ENCODE data around the gene REXO4. TPM values are rescaled to one million over a fixed set of nuclear protein-coding genes. Genes with fewer than 3 reads are reported as not detected.

REXO4 gene
- total RNA-seq, 1 donor from 2014 or later, result 24.0 TPM

DNA sequence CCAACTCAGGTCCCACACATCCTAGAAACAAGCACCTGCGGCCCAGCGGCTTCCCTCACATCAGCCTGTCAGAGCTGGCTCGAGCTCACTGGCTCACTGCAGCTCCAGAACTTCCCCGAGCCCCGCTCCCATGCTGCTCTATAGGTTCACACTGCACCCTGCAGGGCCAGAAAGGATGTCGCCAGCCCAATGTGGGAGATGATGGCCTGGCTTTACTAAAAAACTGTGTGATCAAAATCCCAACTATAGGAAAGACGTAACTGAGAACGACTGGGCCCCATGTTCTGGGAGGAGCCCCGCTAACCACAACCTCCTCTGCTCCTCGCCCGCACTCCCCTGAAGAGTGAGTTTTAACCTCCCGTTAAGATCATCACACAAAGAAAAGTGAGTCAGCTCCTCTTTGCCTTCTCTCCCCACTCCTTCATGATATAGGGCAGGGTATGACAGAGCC lies 46.5 kb downstream of the REXO4 start:
- intact Hi-C loops (cut with micrococcal nuclease), result loop anchor here (1.0 to 10.0 kb wide), 8 partner anchors 15 to 966 kb away; partner anchors contain the start of genes BRD3, CACFD1, MED22 and RALGDS

DNA sequence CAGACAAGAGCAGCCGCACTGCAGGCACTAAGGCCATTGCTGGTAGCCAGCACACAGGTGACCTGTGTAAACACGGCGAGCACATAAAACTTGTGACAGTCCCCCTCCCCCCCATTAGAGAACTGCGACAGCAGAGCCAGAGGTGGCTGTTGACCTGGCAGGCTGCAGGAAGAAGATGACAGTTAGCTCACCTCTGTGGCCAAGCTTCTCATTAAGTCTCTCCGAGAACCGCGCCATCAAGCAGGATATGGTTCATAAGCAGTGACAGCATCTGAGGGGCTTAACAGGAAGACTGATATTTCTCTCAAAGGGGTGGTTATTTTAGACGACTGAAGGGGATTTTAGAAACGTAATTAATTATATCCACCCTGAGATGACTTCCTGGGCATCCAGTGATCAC lies 47.1 kb downstream of the REXO4 start:
- intact Hi-C loops (cut with micrococcal nuclease), result loop anchor here (1.0 to 10.0 kb wide), 8 partner anchors 14 to 966 kb away; partner anchors contain the start of genes BRD3, CACFD1, MED22 and RALGDS

DNA sequence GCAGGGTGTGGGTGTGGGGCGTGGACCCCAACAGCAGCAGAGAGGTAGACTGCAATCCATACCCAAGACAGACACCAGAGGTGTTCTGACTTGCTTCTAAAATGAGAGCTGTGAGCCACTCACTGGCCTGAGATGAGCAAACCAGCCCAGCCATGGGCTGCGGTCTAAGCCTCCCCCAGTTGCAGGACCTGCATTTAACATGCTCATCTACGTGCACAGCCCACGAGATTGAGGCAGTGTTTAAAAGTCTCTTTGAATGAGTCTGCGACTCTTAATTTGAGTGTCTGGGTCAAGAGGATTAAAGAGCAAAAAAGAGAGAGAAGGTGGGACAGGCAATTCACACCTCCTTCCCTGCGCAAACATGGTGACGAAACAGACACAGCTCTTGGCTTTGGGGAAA lies 47.9 kb downstream of the REXO4 start:
- intact Hi-C loops (cut with micrococcal nuclease), result loop anchor here (2.0 to 10.0 kb wide), 3 partner anchors 249 to 965 kb away; partner anchors contain the start of genes BRD3, RALGDS and TTF1

DNA sequence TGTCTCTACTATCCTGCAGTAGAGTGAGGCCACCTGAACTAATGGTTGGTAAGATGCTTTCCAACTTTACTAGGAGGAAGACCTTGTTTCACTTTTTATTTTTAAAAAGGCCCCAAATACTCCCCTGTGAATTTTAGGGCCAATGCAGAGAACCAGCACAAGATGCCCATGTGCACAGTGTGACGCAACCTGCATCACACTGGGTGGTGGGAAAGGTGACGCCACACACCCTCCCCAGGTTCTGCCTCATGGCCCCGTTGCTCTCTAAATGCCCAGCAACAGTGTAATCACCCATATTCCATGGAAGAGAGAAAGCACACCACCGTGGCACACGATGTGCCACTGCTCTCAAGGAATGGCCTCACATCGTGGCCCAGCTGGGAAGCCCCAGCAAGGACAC lies 48.4 kb downstream of the REXO4 start:
- intact Hi-C loops (cut with micrococcal nuclease), result no loop called here

DNA sequence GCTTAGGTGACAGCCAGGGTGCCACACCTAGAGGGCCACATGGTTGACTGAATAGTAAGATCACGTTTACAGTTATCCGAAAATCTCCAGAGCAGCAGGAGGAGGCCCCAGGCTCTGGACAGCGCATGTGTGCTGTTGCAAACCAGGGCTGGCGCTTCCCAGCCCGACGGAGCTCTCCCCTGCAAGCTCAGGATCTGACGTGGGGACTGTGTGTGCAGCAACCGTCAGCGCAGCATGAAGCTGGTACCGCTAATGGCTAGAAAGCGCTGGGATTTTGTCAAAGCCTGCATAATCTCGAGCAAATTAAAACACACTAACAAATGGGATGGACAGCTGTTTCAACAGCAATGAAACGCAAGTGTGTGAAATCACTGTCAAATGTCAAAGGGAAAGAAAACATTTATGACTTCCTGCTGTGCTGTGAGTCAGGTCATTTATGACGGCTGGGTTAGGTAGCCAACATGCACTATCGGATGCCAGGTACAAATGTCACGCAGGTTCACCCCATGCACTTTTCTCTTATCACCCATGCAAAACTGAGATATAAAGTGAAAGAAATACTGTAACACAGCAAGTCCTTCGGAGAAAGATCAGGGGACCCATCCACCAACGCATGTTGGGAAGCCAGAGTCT lies 49.4 kb downstream of the REXO4 start:
- intact Hi-C loops (cut with micrococcal nuclease), result no loop called here

- intact Hi-C loops (cut with micrococcal nuclease), result no loop called here
These were observed 50.0 kb downstream of the REXO4 start for GRCh38 chr9:133367778-133368177.

- intact Hi-C loops (cut with micrococcal nuclease), result no loop called here
These were observed 50.6 kb downstream of the REXO4 start for GRCh38 chr9:133367221-133367620.

- intact Hi-C loops (cut with micrococcal nuclease), result no loop called here
These were observed 51.4 kb downstream of the REXO4 start for GRCh38 chr9:133366435-133366834.

GRCh38 chr9:133362359-133363044 lies 55.3 kb downstream of the REXO4 start:
- intact Hi-C loops (cut with micrococcal nuclease), result no loop called here

DNA sequence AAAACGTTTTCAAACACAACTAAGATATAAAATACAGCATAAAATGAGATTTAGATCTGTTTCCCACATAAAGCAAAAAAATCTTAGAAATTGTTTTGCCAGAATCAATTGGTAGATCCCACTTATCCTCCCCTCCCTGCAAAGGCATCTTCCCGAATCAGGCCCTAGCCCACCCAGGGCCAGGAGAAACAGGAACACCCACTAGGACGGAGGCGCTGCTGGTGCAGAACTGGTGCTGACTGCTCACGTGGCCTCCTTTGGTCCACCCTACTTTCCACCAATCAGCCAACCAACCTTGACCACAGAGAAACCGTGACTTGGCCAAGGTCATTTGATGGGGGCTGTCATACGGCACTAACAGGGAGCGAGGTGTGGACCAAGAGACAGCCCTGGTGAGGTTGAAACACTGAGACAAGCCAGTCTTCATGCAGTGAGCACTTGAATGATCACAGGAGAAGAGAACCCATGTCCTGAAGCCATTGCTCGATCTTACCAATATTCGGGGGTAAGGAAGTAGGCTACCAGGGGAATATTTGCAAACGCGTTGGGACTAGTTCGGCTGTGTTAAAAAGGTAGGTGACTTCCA lies 56.2 kb downstream of the REXO4 start:
- intact Hi-C loops (cut with micrococcal nuclease), result no loop called here

DNA sequence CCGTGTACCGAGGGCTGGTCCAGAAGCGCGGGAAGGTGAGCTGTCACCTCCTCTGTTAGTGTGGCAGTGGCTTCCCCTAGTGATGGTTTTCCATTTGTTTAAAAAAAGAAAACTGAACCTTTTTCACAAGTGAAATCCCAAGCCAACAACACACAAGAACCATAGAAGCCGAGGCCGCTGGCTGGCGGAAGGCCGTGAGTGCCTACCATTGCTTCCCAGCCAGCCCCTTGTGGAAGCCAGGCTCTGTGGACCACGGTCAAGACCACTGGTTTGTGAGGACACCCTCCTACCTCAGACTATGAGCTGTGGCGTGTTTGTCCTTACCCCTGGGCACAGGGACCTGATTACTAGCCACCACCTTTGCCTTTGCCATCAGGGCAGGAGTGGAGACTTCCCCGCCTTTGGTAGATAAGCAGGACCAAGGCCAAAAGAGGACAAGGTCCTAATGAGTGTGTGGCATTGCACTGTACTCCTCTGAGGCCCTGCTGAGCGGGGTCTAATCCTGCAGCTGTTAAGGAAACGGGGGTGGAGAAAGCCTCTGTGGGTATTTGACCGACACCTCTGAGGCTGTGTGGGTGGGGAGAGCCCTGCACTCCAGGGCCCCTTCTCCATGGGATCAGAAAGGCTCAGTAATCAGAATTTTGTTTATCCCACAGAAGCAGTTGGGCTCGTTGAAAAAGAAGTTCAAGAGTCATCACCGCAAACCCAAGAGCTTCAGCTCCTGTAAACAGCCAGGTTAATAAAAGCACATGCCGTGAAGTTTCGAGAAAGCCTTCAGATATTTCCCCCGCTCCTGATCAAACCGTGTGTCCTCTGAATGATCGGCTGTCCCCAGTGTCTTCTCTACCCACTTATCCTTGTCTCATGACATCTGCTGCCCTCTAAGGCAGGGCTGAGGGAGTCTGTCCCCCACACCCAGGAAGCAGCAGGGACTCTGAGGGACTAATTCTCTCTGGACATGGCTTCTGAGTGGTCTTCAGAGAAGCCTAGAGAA lies 57.1 kb downstream of the REXO4 start:
- intact Hi-C loops (cut with micrococcal nuclease), result no loop called here

- intact Hi-C loops (cut with micrococcal nuclease), result loop anchor here (5.0 kb wide), 1 partner anchor 1007 kb away; the partner anchor contains the start of gene SETX
These were observed 58.2 kb downstream of the REXO4 start for GRCh38 chr9:133359399-133360175.

- intact Hi-C loops (cut with micrococcal nuclease), result loop anchor here (5.0 kb wide), 1 partner anchor 1005 kb away; the partner anchor contains the start of gene SETX
These were observed 60.2 kb downstream of the REXO4 start for GRCh38 chr9:133357656-133358055.

DNA sequence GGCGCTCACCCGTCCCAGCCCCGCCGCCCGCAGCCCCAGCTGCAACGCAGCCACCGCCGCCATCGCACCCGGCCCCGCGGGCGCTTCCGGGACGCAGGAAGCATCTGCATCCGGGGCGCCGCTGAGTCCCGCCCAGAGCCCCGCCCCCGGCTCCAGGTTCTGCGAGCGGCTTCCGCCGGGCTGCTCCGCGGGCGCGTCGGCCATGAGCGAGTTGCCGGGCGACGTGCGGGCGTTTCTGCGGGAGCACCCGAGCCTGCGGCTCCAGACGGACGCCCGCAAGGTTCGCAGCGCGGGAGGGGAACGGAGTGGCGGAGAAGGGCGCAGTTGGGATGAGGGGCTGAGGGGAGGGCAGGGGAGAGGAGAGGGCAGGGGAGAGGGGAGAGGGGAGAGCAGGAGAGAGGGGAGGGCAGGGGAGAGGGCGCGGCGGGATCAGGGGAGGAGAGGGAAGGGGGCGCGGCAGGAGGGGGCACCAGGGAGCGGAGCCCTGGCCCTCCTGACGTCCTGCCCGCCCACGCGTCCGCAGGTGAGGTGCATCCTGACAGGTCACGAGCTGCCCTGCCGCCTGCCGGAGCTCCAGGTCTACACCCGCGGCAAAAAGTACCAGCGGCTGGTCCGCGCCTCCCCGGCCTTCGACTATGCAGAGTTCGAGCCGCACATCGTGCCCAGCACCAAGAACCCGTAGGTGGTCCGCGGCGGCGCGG lies 61.3 kb downstream of the REXO4 start, which contains the start of the genes SURF1 and SURF2:
SURF1 (minus strand) TSS at position 97 of the 701 bp plus-strand sequence; CDS start at position 63, 34 bp downstream.
SURF2 (plus strand) TSS at position 160 of the 701 bp plus-strand sequence; CDS start at position 203, 43 bp downstream.
- intact Hi-C loops (cut with micrococcal nuclease), result loop anchor here (1.0 to 5.0 kb wide), 6 partner anchors 8 to 1004 kb away; partner anchors contain the start of genes GTF3C5, MED22, RPL7A and SETX

Other genes starting within 250 kb of the REXO4 start
- gene OBP2B, start 208.8 kb downstream of the REXO4 start, total RNA-seq, result not detected in 2 replicates
- gene ABO, start 142.8 kb downstream of the REXO4 start, total RNA-seq, result 2.1 and 2.5 TPM in 2 replicates
- 14.9 and 15.6 TPM in 2 replicates for gene SURF6, start 81.8 kb downstream of the REXO4 start, total RNA-seq
- 31.4 and 32.0 TPM in 2 replicates for gene MED22, start 69.9 kb downstream of the REXO4 start, total RNA-seq
- gene RPL7A, start 69.8 kb downstream of the REXO4 start, total RNA-seq, result 1,761 and 1,774 TPM in 2 replicates
- gene SURF1, start 61.5 kb downstream of the REXO4 start, total RNA-seq, result 40.7 and 46.9 TPM in 2 replicates
- gene SURF2, start 61.5 kb downstream of the REXO4 start, total RNA-seq, result 17.5 and 21.2 TPM in 2 replicates
- 227 and 232 TPM in 2 replicates for gene SURF4, start 42.0 kb downstream of the REXO4 start, total RNA-seq
- 0.39 and 1.3 TPM in 2 replicates for gene STKLD1, start 41.6 kb downstream of the REXO4 start, total RNA-seq
- 1.7 and 2.5 TPM in 2 replicates for gene ADAMTS13, start 4.4 kb upstream of the REXO4 start, total RNA-seq
- gene CACFD1, start 42.0 kb upstream of the REXO4 start, total RNA-seq, result 0.78 and 1.3 TPM in 2 replicates
- gene SLC2A6, start 61.1 kb upstream of the REXO4 start, total RNA-seq, result 3.2 and 4.2 TPM in 2 replicates
- not detected in 2 replicates for gene MYMK, start 106.9 kb upstream of the REXO4 start, total RNA-seq
- not detected in 2 replicates for gene ADAMTSL2, start 116.7 kb upstream of the REXO4 start, total RNA-seq
- not detected in 2 replicates for gene FAM163B, start 191.4 kb upstream of the REXO4 start, total RNA-seq
- gene DBH, start 218.4 kb upstream of the REXO4 start, total RNA-seq, result 0.05 TPM in 1 of 2 replicates, not detected in the other

All from T-helper 1 cell treated with Interleukin-12 subunit alpha and Interleukin-12 subunit beta and Interleukin-4 antibody, amounts not matched to agents 30 ng/mL and 1 ng/mL, for 36 hours (primary cell).